Left ventricle myocardium superior (tissue), 1 donor: Measurements from ENCODE around the gene ZNF853. TPM values are rescaled to one million over a fixed set of nuclear protein-coding genes. Genes with fewer than 3 reads are reported as not detected.

ENCODE experiments used
- ATAC-seq: fragments of 200-7000 bp; cut with Tn5 transposase; one replicate; pipeline ENCODE4 v1.9.1; 2020; ENCODE audit warnings: mild to moderate bottlenecking, moderate library complexity
- DNase-seq: peaks from one replicate; pipeline ENCODE4 v3.0.0-alpha.2; 2020
- intact Hi-C: fragments of 100-400 bp; cut with micrococcal nuclease; formaldehyde crosslinking; loops from one replicate; pipeline ENCODE4 v1.11.0; 2022
- total RNA-seq: library from RNA; stranded (reverse); fragmentation: NEBNext Ultra II Directional; extraction: Animal tissue kit (Norgen Biotek cat#: 25700); gene quantifications from one replicate; pipeline ENCODE4 v1.2.1, GENCODE V29; 2021
- donor health status: DM: no; HTN: yes; CAD: no; lungs with severe emphysema.

The ZNF853 gene
- total RNA-seq, 1 donor from 2014 or later: 11.1 TPM

DNA sequence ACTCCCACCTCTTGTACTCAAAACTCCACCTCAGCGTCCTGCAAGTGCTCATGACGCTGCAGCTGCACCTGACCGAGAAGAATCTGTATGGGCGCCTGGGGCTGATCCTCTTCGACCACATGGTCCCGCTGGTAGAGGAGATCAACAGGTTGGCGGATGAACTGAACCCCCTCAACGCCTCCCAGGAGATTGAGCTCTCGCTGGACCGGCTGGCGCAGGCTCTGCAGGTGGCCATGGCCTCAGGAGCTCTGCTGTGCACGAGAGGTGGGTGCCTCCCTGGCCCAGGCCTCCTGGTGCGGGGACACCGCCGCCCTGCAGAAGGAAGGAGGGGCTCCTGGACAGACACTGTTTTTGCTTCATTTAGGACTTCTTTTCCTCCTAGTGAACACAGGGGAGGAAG lies 15.3 kb upstream of the ZNF853 start:
- DNase-seq (no peak), ATAC-seq (no peak)
- intact Hi-C loops: no loop called here

DNA sequence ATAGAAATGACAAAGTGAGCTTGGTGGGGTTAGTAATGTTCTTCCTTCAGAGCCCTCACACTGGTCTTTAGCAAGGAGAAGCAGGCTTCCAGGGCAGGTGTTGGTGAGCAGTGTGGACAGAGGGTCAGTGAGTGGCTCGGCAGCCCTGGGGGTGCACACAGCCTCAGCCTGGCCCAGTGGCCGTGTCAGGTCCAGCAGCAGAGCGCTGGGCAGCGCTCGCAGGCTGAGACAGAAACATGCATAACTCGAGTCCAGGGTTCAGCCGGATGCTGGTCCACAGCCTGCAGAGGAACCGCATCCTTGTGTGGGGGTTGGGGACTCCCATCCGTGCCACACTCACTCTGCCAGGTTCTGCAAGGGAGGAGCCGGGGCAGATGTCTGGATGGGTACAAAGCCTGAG lies 11.0 kb upstream of the ZNF853 start:
- ATAC-seq: no peak
- intact Hi-C loops: no loop called here
- DNase-seq: no peak

DNA sequence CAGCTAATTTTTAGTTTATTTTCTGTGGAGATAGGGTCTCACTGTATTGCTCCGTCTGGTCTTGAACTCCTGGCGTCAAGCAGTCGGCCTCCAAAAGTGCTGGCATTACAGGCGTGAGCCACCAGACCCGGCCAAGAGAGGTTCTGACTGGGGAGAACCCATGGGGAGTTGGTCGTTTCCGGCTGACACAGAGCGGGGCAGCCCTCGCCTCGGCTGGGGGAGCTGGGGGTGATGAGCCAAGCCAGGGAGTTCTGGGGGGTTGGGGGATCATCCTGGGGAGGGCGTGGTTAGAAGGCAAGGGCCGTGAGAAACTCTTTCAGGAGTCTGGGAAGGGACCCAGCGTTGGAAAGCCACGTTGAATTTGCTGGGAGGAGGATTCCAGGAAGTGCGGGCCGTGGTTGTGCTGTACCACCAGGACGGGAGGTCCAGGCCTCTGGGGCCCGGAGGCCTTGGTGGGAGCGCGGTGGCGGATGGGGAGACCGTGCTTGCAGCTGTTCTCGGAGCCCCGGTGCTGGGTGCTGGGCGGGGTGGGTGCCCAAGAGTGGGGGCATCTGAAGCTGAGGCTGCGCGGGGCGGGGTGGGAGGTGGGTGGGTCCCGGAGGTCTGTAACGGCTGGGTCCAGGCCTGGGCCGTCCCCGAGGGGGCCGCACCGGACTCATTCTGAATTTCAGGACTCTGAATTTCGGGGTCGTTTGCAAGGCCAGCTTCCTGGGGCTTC lies 8.4 kb upstream of the ZNF853 start:
- DNase-seq: no peak
- no peak for ATAC-seq
- intact Hi-C loops: no loop called here

DNA sequence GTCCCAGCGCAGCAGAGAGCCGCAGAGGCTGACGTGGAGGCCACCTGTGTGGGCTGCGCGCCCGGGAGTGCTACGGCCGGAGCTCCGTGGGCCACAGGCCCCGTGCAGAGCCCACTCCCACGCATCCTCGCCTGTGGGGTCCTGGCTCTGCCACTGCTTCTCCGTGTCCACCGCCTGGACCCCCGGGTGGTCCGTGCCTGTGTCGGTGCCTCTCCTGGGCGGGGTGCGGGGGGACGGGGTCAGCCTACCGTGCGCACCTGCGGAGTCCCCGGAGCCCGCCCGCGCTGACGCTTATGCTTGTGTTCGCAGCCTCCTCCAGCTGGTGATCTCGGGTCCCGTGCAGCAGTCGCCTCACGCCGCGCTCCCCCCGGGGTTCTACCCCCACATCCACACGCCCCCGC lies 7.8 kb upstream of the ZNF853 start:
- intact Hi-C loops: no loop called here
- DNase-seq (no peak), ATAC-seq (peak; percentile 14)

DNA sequence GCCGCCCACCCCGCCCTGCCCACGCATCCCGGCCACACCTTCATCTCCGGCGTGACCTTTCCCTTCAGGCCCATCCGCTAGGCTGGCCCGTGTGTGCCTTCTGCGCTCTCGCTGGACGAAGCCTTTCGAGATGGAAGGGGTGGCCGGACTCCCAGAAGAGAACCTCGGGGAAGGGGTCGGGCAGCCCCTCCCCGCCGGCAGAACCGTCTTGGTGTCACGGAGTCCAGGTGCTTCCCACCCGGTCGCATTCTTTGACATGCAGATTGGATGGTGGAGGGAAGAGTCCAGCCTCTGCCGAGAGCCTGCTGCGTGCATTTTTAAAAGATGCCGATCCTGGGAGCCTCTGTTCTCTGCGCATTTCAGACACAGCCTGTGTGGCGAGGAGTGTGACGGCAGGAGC lies 7.3 kb upstream of the ZNF853 start:
- intact Hi-C loops: no loop called here
- no peak for ATAC-seq
- no peak for DNase-seq

DNA sequence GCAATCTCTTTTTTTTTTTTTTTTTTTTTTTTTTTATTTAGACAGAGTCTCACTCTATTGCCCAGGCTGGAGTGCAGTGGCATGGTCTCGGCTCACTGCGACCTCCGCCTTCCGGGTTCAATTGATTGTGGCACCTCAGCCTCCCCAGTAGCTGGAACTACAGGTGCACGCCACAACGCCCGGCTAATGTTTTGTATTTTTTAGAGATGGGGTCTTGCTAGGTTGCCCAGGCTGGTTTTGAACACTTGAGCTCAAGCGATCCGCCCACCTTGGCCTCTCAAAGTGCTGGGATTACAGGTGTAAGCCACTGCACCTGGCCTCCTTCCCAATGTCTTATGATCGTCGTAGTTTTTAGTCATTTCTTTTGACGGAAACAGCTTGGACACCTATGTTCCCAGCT lies 6.6 kb upstream of the ZNF853 start:
- intact Hi-C loops: no loop called here
- ATAC-seq: no peak
- no peak for DNase-seq

DNA sequence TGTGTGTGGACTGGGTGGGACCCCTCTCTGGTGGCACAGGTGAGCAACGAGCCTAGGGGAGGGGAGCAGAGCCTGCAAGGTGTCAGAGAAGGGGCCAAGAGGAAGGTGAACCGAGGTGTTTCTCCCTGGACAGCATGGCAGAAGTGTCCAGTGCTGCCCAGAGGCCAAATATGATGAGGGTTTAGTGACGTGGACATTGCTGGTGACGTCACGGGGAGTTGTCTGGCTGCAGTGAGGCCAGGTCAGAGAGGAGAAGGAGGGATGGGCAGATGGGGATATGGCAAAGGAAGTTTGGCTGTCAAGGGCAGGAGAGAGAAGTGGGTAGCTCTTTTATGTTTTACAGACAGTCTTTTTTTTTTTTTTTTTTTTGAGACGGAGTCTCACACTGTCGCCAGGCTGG lies 2.6 kb upstream of the ZNF853 start:
- ATAC-seq: no peak
- DNase-seq: no peak
- intact Hi-C loops: no loop called here

DNA sequence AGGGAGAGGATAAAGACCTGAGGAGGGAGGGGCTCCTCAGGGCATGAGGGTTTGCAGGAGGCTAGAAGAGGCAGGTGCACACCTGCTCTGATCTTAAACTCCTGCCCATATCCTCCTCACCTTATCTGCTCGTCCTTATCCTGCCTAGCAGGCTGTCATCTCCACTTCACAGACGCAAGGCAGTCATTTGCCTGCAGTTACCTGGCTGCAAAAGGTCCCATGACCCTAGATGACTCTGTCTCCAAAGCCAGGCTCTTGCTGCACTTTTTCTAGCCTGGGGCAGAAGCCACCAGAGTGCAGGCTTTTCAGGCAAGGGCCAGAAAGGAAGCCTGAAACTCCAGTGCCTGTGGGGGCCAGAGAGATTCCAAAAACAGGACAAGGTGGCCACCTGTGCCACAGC lies 1.7 kb upstream of the ZNF853 start:
- ATAC-seq (no peak), DNase-seq (no peak)
- intact Hi-C loops: no loop called here

DNA sequence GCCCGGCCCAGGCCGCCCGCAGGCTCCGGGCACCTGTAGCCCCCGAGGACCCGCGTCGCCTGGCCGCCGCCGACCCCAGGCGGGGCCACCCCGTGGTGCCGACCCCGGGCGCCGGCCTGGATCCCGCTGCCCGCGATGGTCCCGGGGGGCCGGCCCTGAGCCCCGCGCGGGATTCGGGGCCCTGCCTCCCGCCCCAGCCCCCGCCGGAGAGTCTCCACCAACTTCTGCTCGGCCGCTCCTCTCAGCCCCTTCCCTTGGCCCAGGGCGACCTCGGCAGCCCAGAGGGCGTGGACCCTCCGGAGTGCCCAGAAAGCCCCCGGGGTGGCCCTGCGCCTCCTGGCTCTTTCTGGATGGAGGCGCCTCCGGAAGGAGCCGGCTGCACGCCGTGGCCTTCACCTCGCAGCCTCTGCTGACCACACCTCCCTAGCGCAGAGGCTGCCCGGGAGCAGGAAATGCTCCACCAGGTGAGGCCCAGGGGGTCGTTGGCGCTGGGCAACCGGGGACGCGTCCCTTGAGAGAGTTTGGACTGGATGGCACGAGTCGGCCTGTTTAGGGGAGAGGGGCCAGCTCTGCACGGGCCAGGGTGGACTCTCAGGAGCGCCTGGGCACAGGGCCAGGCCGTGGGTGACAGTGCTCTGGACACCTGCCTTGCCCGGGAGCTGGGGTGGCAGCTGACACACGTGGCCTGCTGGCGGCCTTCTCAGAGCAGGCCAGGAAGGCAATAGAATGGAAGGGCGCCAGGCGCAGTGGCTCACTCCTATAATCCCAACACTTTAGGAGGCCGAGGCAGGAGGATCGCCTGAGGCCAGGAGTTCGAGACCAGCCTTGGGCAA lies 529 bp downstream of the ZNF853 start:
- intact Hi-C loops: no loop called here
- DNase-seq (peak; percentile 42), ATAC-seq (peak; percentile 61)

DNA sequence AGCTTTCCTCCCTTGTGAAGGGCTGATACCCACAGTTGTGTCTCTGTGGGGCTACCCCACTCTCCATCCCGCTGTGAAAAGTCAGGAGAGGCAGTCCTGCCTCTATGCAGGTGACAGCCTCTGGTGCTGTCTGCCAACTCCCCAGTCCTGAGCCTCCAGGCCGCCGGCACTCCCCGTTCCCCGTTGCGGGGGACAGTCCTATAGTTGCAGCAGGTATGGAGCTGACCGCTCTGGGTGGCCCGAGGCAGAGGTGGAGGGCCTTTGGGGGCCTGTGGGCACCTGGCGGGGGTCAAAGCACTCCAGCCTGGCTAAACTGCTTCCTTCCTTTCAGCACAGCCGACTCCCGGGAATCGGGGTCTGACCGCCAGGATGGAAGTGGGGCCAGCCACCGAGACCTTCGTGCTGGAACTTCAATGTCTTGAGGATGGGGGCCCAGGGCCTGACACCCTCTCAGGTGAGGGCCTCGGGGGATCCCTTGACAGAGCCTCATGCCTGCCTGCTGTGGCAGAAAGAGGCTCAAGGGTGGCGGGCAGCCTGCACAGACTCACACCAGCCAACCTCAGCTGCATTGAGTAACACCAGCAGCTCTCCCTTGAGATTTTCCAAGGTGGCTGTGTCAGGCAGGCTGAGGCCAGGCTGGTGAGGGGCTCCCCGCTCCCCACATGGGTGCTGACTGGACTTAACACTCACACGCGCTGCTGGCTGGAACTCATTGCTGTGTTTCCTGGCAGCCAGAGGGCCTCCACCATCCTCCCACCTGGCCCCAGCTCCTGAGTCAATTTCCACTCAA lies 1.6 kb downstream of the ZNF853 start:
- intact Hi-C loops: no loop called here
- ATAC-seq: no peak
- no peak for DNase-seq

DNA sequence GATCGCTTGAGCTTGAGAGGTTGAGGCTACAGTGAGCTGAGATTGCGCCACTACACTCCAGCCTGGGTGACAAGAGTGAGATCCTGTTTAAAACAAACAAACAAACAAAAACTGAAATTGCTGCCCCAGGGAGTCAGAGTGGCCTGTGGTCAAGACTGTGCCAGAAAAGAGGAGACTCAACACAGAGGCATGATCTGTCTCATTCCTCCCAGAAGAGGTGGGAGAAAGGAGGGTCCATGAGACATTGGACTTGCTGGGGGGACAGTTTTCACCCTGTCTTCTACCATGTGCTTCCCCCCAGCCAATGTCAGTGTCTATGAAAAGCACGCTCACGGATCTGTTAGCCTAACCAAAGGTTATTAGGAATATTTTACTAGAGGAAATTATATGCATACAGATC lies 3.2 kb downstream of the ZNF853 start:
- intact Hi-C loops: no loop called here
- ATAC-seq: no peak
- no peak for DNase-seq

DNA sequence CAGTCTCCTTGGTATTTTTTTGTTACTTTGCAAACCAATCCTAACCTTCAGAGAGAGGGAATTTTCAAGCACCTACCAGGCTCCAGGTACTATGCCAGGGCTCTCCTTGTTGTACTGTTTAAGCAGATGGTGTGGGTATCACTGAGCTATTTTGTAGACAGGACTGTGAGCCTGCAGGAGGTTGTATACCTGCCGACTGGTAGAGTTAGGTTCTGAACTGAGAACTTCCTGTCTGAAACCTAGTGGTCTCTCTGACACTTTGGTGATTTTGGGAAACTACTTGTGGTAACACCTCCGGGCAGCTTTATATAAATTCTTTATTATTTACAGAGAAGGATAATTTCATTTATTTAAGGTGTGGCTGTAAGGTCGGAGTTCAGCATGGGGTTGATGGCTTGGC lies 4.6 kb downstream of the ZNF853 start:
- intact Hi-C loops: no loop called here
- DNase-seq (no peak), ATAC-seq (no peak)

DNA sequence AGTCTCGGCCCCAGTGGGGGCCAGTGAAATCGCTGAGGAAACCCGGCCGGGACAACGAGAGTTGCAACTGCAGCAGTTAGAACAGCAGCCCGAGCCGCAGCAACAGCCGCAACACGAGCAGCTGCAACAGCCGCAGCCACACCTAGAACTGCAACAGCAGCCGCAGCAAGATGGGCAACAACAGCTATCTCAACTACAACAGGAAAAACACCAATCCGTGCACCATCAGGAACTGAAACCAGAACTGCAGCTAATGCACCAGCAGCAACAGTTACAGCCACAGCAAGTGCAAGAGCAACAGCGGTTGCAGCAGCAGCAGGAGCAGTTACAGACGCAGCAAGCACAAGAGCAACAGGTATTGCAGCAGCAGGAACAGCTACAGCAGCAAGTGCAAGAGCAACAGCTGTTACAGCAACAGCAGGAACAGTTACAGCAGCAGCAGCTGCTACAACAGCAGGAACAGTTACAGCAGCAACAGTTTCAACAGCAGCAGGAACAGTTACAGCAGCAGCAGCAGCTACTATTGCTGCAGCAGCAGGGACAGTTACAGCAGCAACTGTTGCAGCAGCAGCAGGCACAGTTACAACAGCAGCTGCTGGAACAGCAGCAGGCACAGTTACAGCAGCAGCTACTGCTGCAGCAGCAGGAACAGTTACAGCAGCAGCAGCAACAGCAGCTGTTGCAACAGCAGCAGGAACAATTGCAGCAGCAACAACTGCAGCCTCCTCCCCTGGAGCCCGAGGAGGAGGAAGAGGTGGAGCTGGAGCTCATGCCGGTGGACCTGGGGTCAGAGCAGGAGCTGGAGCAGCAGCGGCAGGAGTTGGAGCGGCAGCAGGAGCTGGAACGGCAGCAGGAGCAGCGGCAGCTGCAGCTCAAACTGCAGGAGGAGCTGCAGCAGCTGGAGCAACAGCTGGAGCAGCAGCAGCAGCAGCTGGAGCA lies 6.1 kb downstream of the ZNF853 start:
- ATAC-seq (no peak), DNase-seq (no peak)
- intact Hi-C loops: no loop called here

DNA sequence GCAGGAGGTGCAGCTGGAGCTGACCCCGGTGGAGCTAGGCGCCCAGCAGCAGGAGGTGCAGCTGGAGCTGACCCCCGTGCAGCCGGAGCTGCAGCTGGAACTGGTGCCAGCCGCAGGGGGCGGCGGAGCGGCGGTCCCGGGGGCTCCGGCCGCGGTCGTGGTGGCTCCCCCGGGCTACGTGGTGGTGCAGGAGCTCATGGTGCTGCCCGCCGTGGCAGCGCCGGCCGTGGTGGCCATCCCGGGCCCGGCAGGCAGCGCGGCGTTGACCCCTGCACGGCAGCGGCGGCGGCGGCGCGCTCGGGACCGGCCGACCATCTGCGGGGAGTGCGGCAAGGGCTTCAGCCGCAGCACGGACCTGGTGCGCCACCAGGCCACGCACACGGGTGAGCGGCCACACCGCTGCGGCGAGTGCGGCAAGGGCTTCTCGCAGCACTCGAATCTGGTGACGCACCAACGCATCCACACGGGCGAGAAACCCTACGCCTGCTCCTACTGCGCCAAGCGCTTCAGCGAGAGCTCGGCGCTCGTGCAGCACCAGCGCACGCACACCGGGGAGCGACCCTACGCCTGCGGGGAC lies 6.8 kb downstream of the ZNF853 start:
- DNase-seq: no peak
- intact Hi-C loops: no loop called here
- ATAC-seq: no peak

DNA sequence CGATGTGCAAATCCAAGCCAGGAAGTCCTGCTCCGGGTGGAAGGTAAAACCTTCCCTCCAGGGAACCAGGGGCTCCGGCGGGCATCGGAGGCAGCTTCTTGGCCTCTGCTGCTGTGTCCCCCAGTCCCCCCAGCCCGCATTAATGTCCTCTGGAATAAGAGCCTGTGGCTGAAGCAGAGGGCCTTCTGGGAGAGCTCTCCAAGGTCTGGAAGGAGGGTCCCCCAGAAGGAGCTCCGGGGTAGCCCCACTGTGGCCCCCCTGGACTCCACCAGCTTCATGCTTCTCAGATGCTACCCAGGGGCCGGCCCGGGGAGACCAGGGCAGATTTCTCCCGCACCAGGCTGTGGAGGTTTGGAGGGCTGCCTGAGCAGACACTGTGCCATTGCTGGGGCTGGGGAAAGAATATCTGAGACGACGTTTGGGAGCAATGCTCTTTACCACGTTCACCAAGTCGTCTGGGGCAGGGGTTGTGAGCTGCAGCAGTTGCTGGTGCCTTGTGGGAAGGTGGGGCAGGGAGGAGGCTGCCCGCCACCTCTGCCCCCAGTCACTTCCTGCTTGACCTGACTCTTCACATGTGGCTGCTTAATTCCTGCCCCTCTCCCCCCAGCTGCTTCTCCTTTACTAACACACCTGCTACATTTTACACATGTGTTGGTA lies 8.3 kb downstream of the ZNF853 start:
- intact Hi-C loops: no loop called here
- no peak for DNase-seq
- ATAC-seq: no peak

DNA sequence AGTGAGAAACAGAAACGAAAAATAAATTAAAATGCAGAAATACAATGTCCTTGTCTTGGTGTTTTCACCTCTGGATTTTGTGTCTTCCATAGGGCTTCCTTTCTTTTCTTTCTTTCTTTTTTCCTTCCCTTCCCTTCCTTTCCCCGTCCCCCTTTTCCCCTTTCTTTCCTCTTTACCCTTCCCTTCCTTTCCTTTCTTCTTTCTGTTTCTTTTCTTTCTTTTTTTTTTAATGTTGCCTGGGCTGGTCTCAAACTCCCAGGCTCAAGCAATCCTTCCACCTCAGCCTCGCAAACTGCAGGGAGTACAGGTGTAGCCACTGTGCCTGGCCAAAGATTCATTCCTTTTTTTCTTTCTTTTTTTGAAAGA lies 8.8 kb downstream of the ZNF853 start:
- no peak for DNase-seq
- intact Hi-C loops: no loop called here
- ATAC-seq: no peak

DNA sequence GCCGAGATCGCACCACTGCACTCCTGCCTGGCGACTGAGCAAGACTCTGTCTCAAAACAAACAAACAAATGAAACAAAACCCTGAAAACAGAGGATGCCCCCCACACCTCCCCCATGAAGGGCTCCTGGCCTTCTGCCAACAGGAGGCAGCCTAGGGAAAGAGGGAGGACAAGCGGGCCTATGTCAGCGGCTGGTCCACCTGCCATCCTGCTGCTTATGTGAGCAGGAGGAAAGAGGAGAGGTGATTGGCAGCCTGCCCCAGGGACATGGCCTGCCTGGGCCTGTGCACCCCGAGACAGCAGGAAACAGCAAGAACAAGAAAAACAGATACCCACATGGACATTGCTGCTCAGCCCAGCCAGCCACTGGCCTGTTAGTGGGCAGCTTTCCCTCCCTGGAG lies 12.6 kb downstream of the ZNF853 start:
- ATAC-seq (no peak), DNase-seq (no peak)
- intact Hi-C loops: no loop called here
